HG03196 (cell line): ENCODE measurements around the gene CEP170B.
"Not testable (repeated sequence)": the region's sequence is repeated elsewhere in the genome, so short reads cannot be mapped to it uniquely, and the experiment has no call there.

Source experiments
- ATAC-seq: cut with Tn5 transposase; IDR thresholded peaks from one replicate; pipeline ENCODE4 v1.9.1; 2021; ENCODE audit not compliant: unreplicated experiment

Gene CEP170B

GRCh38 chr14:104877806-104878550 lies 12.9 kb downstream of the CEP170B start:
- no peak for ATAC-seq

GRCh38 chr14:104878582-104878981 lies 13.5 kb downstream of the CEP170B start:
- no peak for ATAC-seq

GRCh38 chr14:104879201-104879982 lies 14.3 kb downstream of the CEP170B start:
- ATAC-seq = no peak

GRCh38 chr14:104879983-104880565 lies 15.0 kb downstream of the CEP170B start:
- no peak for ATAC-seq

- no peak for ATAC-seq
Observed at GRCh38 chr14:104880584-104881210, 15.6 kb downstream of the CEP170B start.

GRCh38 chr14:104881369-104881979 lies 16.4 kb downstream of the CEP170B start:
- ATAC-seq = no peak

- ATAC-seq = no peak
Observed at GRCh38 chr14:104882325-104882973, 17.4 kb downstream of the CEP170B start.

- ATAC-seq = no peak
Observed at GRCh38 chr14:104882991-104883660, 18.1 kb downstream of the CEP170B start.

- ATAC-seq = no peak
Observed at GRCh38 chr14:104883681-104884361, 18.8 kb downstream of the CEP170B start.

- ATAC-seq = not testable (repeated sequence)
Observed at GRCh38 chr14:104884381-104884780, 19.3 kb downstream of the CEP170B start.

GRCh38 chr14:104885031-104885972 lies 20.2 kb downstream of the CEP170B start:
- ATAC-seq = no peak

GRCh38 chr14:104885973-104886689 lies 21.1 kb downstream of the CEP170B start:
- no peak for ATAC-seq

- no peak for ATAC-seq
Observed at GRCh38 chr14:104886690-104887622, 21.9 kb downstream of the CEP170B start.

GRCh38 chr14:104887623-104888488 lies 22.8 kb downstream of the CEP170B start:
- ATAC-seq = no peak

GRCh38 chr14:104888489-104889374 lies 23.7 kb downstream of the CEP170B start:
- ATAC-seq = no peak
